Endodermal cell (in vitro differentiated cells): Measurements from ENCODE around the gene NTRK2. TPM values are rescaled to one million over a fixed set of nuclear protein-coding genes. Genes with fewer than 3 reads are reported as not detected.
A peak's percentile ranks its signal among the peaks of the same experiment; 100 is the strongest.

ENCODE experiments used
- DNase-seq: peaks from one replicate; pipeline ENCODE4 v3.0.0-alpha.2; 2017
- H3K27ac ChIP-seq: 2 replicates; pipeline ENCODE4 v1.5.1; 2013; ENCODE audit warnings: mild to moderate bottlenecking, low read depth, low read length, moderate library complexity
- H3K27me3 ChIP-seq: 2 replicates; pipeline ENCODE4 v1.6.1; 2013; ENCODE audit warnings: mild to moderate bottlenecking, low read length, moderate library complexity; ENCODE audit not compliant: insufficient read depth, control insufficient read depth, poor library complexity, severe bottlenecking
- H3K36me3 ChIP-seq: 2 replicates; pipeline ENCODE4 v1.7.0; 2013; ENCODE audit warnings: mild to moderate bottlenecking, low read length, moderate library complexity; ENCODE audit not compliant: control insufficient read depth, insufficient read depth
- H3K4me1 ChIP-seq: one replicate; pipeline ENCODE4 v1.7.0; 2013; ENCODE audit warnings: low read length; ENCODE audit not compliant: control insufficient read depth, insufficient read depth
- H3K4me3 ChIP-seq: 2 replicates; pipeline ENCODE4 v1.5.1; 2013; ENCODE audit warnings: mild to moderate bottlenecking, low read length, moderate library complexity
- H3K9ac ChIP-seq: 2 replicates; pipeline ENCODE4 v1.6.1; 2013; ENCODE audit warnings: mild to moderate bottlenecking, low read length, moderate library complexity; ENCODE audit not compliant: poor library complexity, severe bottlenecking; ENCODE audit errors: extremely low read depth
- H3K9me3 ChIP-seq: 2 replicates; pipeline ENCODE4 v1.6.1; 2013; ENCODE audit warnings: mild to moderate bottlenecking, low read length, moderate library complexity; ENCODE audit not compliant: control insufficient read depth
- H3K27ac Mint-ChIP-seq: 2 replicates; pipeline ENCODE4 v1.8.0; 2020; ENCODE audit warnings: mixed read lengths
- H3K27me3 Mint-ChIP-seq: 2 replicates; pipeline ENCODE4 v1.8.0; 2021; ENCODE audit warnings: mild to moderate bottlenecking, mixed read lengths; ENCODE audit not compliant: insufficient read depth
- H3K36me3 Mint-ChIP-seq: 2 replicates; pipeline ENCODE4 v1.8.0; 2020; ENCODE audit warnings: low read depth, mixed read lengths
- H3K4me1 Mint-ChIP-seq: 2 replicates; pipeline ENCODE4 v1.8.0; 2020; ENCODE audit warnings: mixed read lengths
- H3K4me3 Mint-ChIP-seq: 2 replicates; pipeline ENCODE4 v1.8.0; 2020; ENCODE audit warnings: mild to moderate bottlenecking, moderate library complexity, mixed read lengths
- H3K9me3 Mint-ChIP-seq: 2 replicates; pipeline ENCODE4 v1.8.0; 2020; ENCODE audit warnings: mild to moderate bottlenecking, mixed read lengths
- WGBS, 2 experiments: methylation state at CpG; one replicate each; pipeline versions ENCODE4 v1.1.5 to v1.1.7; 2013; ENCODE audit warnings: missing lambda C conversion rate in 2 of 2, mixed read lengths in 1 of 2; ENCODE audit not compliant: insufficient coverage in 1 of 2, insufficient read length in 1 of 2; 5-methylcytosine and 5-hydroxymethylcytosine counted together
- total RNA-seq, 2 donors: library from RNA; stranded (reverse); fragmentation: NEBNext Ultra II Directional in 1 of 2; extraction: Animal tissue kit (Norgen Biotek cat#: 25700) in 1 of 2; gene quantifications; 2 replicates in 1 of 2; 3 replicates in 1 of 2; pipeline ENCODE4 v1.2.1, GENCODE V29; 2021
- TF ChIP-seq, protein P1 (sequence below): fragments of 200-600 bp; sonication (generic); conservative IDR thresholded peaks from 2 replicates; pipeline ENCODE4 v1.5.0; 2021; ENCODE audit warnings: antibody characterized with exemption, mild to moderate bottlenecking

NTRK2 gene
- total RNA-seq, 2 donors from 2014 or later: 0.09 to 0.18 TPM

DNA sequence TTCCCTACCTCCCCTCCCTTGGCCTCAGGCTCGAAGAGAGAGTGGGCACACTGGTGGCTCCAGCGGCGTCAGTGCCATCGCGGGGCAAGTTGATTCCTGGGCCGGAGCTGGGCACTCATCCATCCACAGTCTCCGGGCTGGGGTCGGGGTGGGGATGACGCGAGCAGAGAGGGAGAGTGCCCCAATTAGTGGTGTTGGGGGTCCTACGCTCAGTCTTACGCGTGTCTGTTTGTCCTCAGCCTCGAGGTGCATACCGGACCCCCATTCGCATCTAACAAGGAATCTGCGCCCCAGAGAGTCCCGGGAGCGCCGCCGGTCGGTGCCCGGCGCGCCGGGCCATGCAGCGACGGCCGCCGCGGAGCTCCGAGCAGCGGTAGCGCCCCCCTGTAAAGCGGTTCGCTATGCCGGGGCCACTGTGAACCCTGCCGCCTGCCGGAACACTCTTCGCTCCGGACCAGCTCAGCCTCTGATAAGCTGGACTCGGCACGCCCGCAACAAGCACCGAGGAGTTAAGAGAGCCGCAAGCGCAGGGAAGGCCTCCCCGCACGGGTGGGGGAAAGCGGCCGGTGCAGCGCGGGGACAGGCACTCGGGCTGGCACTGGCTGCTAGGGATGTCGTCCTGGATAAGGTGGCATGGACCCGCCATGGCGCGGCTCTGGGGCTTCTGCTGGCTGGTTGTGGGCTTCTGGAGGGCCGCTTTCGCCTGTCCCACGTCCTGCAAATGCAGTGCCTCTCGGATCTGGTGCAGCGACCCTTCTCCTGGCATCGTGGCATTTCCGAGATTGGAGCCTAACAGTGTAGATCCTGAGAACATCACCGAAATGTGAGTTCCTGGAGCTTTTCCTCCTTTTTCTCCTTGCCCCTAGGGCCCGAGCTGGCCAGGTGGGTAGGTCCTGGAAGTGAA, 861 bp downstream of the NTRK2 start:
- H3K9me3 Mint-ChIP-seq: no peaks in the 10 kb centered on the region
- Histone ChIP-seq H3K27ac (no peak overlapping the region), H3K9ac (no peak overlapping the region), H3K9me3 (no peaks in the 10 kb centered on the region), H3K27me3 (peaks cover 91% of the 10 kb centered on the region), H3K4me3 (peak overlapping the region; percentile 83), H3K36me3 (no peaks in the 10 kb centered on the region), H3K4me1 (no peaks in the 10 kb centered on the region)
- TF ChIP-seq, protein P1, sequence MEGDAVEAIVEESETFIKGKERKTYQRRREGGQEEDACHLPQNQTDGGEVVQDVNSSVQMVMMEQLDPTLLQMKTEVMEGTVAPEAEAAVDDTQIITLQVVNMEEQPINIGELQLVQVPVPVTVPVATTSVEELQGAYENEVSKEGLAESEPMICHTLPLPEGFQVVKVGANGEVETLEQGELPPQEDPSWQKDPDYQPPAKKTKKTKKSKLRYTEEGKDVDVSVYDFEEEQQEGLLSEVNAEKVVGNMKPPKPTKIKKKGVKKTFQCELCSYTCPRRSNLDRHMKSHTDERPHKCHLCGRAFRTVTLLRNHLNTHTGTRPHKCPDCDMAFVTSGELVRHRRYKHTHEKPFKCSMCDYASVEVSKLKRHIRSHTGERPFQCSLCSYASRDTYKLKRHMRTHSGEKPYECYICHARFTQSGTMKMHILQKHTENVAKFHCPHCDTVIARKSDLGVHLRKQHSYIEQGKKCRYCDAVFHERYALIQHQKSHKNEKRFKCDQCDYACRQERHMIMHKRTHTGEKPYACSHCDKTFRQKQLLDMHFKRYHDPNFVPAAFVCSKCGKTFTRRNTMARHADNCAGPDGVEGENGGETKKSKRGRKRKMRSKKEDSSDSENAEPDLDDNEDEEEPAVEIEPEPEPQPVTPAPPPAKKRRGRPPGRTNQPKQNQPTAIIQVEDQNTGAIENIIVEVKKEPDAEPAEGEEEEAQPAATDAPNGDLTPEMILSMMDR: peak; percentile 7
- peak overlapping the region; percentile 59 for H3K4me3 Mint-ChIP-seq
- no peaks in the 10 kb centered on the region for H3K36me3 Mint-ChIP-seq
- WGBS, 2 experiments: 5 to 11% methylated on average over 33 to 67 of the region's 67 CpGs
- peaks cover 91% of the 10 kb centered on the region for H3K27me3 Mint-ChIP-seq
- DNase-seq: peak; percentile 87
- H3K4me1 Mint-ChIP-seq: peaks cover 9% of the 10 kb centered on the region
- no peak overlapping the region for H3K27ac Mint-ChIP-seq

DNA sequence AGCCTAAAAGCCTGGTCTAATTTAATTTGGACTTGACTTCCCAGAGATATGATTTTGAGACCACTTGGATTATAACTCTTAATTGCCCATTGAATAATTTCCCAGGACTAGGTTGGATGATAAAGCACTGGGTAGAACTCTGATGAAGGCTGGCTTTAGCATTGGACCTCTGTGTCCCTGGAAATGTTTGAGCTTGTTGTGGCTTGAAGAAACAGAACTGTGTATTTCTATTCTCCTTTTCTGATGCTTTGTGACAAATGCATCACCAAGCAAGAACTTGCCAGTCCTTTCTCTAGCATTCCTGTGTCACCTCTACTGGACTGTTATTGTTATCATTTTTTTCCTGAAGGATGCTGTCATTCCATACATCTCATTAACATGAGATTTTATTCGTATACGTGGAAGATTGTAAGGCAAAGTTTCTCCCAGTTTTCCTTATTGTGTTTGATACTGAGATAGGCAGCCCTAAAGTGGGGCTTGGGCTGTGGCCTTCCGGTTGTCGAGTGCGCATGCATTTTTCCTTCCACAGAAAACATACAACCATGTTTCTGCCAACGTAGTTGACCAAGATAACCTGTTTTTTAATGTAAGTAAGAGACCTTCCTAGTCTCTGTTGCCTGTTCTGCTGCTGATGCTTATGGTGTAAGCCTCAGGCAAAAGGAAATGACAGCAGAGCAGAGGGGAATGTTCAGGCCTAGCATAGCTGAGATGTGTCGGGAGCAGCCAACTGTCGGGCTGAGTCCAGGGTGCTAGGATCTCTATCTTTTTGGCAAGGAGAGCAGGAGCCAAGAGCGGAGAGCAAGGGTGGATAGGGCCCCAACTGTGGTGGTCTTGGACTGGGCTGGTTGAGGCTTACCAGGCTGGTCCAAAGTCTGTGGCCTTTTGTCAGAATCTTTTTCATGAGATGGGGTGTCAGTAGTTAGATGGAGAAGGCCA, 2.3 kb downstream of the NTRK2 start:
- Mint-ChIP-seq H3K27me3 (peaks cover 85% of the 10 kb centered on the region), H3K27ac (no peak overlapping the region), H3K36me3 (no peaks in the 10 kb centered on the region), H3K4me3 (no peak overlapping the region), H3K9me3 (no peaks in the 10 kb centered on the region), H3K4me1 (peaks cover 9% of the 10 kb centered on the region)
- Histone ChIP-seq H3K4me1 (no peaks in the 10 kb centered on the region), H3K4me3 (no peak overlapping the region), H3K27me3 (peaks cover 79% of the 10 kb centered on the region), H3K27ac (no peak overlapping the region), H3K36me3 (no peaks in the 10 kb centered on the region), H3K9me3 (no peaks in the 10 kb centered on the region), H3K9ac (no peak overlapping the region)
- TF ChIP-seq, protein P1: no peak
- WGBS, 2 experiments: 85 to 87% methylated on average over 4 to 9 of the region's 9 CpGs
- DNase-seq: no peak

GRCh38 chr9:84673806-84674205, 4.3 kb downstream of the NTRK2 start:
- H3K27ac ChIP-seq: no peak overlapping the region
- TF ChIP-seq, protein P1: no peak
- Mint-ChIP-seq H3K9me3 (no peaks in the 10 kb centered on the region), H3K4me3 (no peak overlapping the region), H3K36me3 (no peaks in the 10 kb centered on the region), H3K4me1 (peaks cover 7% of the 10 kb centered on the region), H3K27ac (no peak overlapping the region), H3K27me3 (peaks cover 73% of the 10 kb centered on the region)
- peaks cover 64% of the 10 kb centered on the region for H3K27me3 ChIP-seq
- no peaks in the 10 kb centered on the region for H3K36me3 ChIP-seq
- WGBS, 2 experiments: 85 to 91% methylated on average over 3 to 4 of the region's 4 CpGs
- no peaks in the 10 kb centered on the region for H3K4me1 ChIP-seq
- DNase-seq: no peak
- no peak overlapping the region for H3K4me3 ChIP-seq
- H3K9me3 ChIP-seq: no peaks in the 10 kb centered on the region
- no peak overlapping the region for H3K9ac ChIP-seq
